ENCODE data around the gene RGS7.

RGS7 gene

DNA sequence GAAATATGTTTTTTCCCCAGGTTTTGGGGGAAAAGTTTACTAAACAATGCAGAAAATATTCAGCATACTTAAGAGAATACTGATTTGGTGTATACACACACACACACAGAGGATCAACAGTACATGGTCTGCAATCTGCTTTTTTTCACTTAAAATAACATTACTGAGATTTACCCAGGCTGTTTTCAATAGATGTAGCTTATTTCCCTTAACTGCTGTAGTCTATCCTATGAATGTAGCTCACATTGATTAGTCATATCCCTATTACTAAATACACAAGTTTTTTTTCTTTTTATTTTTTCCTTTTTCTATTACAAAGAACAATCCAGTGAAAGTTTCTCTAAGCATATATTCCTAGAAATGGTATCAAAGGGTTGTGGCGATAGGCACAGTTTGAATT is 478.4 kb downstream of the RGS7 start:
- H3K36me3 ChIP-seq: no peaks in the 10 kb centered on the region
- H3K27ac ChIP-seq: no peak overlapping the region
- no peaks in the 10 kb centered on the region for H4K20me1 ChIP-seq
- no peak overlapping the region for H3K4me3 ChIP-seq
- no peak overlapping the region for H3K4me2 ChIP-seq
- no peaks in the 10 kb centered on the region for H3K4me1 ChIP-seq
- no peak for TF ChIP-seq Cebpa-rat (IDR thresholded peaks at IDR 0.05)
- no peaks in the 10 kb centered on the region for H3K27me3 ChIP-seq
- H3K9ac ChIP-seq: no peak overlapping the region
- no peaks in the 10 kb centered on the region for H3K9me3 ChIP-seq

DNA sequence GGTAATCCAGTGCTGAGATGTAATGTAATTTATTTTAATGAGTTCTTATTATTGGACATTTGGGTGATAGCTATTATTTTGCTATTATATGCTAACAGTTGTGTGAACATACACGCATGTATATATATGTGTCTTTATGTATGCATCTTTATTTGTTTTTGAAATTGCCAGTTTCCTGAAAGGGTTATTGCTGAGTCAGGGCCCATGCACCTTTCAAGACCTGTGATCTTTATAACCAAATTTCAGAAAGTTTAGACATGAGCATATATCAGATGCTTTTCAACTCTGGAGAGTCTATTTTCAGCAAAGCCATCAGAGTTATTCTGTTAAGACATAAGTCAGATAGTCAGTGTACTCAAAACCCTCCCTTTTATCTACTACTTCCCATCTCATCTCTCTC is 479.4 kb downstream of the RGS7 start:
- no peaks in the 10 kb centered on the region for H3K27me3 ChIP-seq
- no peaks in the 10 kb centered on the region for H4K20me1 ChIP-seq
- no peak overlapping the region for H3K4me3 ChIP-seq
- no peak overlapping the region for H3K4me2 ChIP-seq
- no peak for TF ChIP-seq Cebpa-rat (IDR thresholded peaks at IDR 0.05)
- no peak overlapping the region for H3K9ac ChIP-seq
- H3K36me3 ChIP-seq: no peaks in the 10 kb centered on the region
- H3K4me1 ChIP-seq: no peaks in the 10 kb centered on the region
- no peaks in the 10 kb centered on the region for H3K9me3 ChIP-seq
- no peak overlapping the region for H3K27ac ChIP-seq

DNA sequence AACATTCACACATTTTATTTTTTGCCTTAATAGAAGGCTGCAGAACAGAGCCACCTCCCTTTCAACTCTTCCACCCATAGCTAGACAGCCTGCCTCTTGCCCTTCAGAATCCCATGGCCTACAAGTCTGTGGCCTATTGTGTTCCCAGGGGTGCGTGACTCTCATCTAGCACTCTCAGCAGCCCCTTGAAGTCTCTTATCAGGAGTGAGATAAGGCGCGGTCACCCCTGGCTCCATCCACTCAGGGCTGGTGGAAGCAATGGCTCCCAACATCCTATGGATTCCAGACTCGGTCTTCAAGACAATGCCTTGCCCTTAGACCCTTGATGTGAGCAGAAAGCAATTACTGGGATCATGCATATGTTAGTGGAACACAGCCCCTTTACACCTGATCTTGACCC is 480.9 kb downstream of the RGS7 start:
- no peaks in the 10 kb centered on the region for H3K36me3 ChIP-seq
- H3K4me3 ChIP-seq: no peak overlapping the region
- H3K27ac ChIP-seq: no peak overlapping the region
- H3K9ac ChIP-seq: no peak overlapping the region
- H3K27me3 ChIP-seq: no peaks in the 10 kb centered on the region
- H4K20me1 ChIP-seq: no peaks in the 10 kb centered on the region
- TF ChIP-seq Cebpa-rat (IDR thresholded peaks at IDR 0.05): no peak
- no peaks in the 10 kb centered on the region for H3K9me3 ChIP-seq
- H3K4me1 ChIP-seq: no peaks in the 10 kb centered on the region
- H3K4me2 ChIP-seq: no peak overlapping the region

DNA sequence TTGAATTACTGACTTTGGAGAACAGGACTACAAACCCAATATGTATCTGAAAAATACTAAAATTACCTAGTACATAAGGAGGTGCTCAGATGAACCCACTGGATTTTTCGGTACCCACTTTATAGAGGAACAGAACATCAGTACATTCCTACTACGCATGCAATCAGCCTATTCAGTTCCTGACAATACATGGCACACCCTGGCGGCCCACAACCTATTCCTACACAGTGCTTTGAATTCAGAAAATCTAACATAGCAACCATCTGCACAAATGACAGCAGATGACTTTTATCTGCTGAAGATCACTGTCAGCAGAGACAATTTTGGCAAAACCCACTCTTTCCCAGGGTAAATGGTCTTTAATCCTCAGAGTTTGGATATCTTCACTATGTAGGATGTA is 487.9 kb downstream of the RGS7 start:
- H4K20me1 ChIP-seq: no peaks in the 10 kb centered on the region
- no peaks in the 10 kb centered on the region for H3K9me3 ChIP-seq
- H3K4me1 ChIP-seq: no peaks in the 10 kb centered on the region
- H3K36me3 ChIP-seq: no peaks in the 10 kb centered on the region
- H3K4me3 ChIP-seq: no peak overlapping the region
- no peak overlapping the region for H3K4me2 ChIP-seq
- no peaks in the 10 kb centered on the region for H3K27me3 ChIP-seq
- no peak overlapping the region for H3K27ac ChIP-seq
- TF ChIP-seq Cebpa-rat (IDR thresholded peaks at IDR 0.05): no peak
- no peak overlapping the region for H3K9ac ChIP-seq

DNA sequence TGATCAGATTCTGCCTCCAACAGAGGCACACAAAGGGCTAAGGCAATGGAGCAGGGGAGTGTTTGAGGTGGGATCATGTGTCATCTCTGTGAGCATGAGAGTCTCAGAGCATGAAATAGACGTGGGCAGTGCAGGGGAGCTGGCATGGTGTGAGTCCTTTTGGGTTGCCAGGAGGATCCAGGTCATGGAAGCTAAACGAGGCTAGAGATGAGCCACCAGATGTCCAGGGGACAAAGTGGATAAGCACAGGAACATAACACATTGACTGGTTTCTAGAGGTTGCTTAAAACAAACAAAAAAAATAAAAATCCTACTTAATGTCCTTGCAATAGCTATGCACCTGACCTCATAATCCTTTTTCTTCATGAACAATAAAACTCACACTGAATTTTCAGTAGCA is 490.3 kb downstream of the RGS7 start:
- H3K36me3 ChIP-seq: no peaks in the 10 kb centered on the region
- H3K27me3 ChIP-seq: no peaks in the 10 kb centered on the region
- H3K4me1 ChIP-seq: no peaks in the 10 kb centered on the region
- no peaks in the 10 kb centered on the region for H3K9me3 ChIP-seq
- no peak for TF ChIP-seq Cebpa-rat (IDR thresholded peaks at IDR 0.05)
- no peak overlapping the region for H3K27ac ChIP-seq
- no peak overlapping the region for H3K9ac ChIP-seq
- H3K4me2 ChIP-seq: no peak overlapping the region
- H3K4me3 ChIP-seq: no peak overlapping the region
- H4K20me1 ChIP-seq: no peaks in the 10 kb centered on the region

DNA sequence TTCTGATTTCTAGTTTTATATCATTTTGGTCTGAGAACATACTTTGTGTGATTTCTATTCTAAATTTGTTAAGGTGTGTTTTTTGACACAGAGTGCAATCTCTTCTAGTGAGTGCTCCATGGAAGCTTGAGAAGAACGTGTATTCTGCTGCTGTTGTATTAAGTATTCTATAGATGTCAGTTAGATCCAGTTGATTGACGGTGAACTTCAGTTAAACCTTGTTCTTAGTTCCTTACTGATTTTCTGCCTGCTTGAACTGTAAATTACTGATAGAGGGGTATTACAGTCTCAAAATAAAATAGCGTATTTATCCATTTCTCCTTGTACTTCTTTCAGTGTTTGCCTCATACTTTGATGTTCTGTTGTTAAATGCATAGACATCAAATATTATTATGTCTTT is 497.0 kb downstream of the RGS7 start:
- Histone ChIP-seq H3K27ac (no peak overlapping the region), H3K4me3 (no peak overlapping the region)
- no peak for TF ChIP-seq Cebpa-rat (IDR thresholded peaks at IDR 0.05)

DNA sequence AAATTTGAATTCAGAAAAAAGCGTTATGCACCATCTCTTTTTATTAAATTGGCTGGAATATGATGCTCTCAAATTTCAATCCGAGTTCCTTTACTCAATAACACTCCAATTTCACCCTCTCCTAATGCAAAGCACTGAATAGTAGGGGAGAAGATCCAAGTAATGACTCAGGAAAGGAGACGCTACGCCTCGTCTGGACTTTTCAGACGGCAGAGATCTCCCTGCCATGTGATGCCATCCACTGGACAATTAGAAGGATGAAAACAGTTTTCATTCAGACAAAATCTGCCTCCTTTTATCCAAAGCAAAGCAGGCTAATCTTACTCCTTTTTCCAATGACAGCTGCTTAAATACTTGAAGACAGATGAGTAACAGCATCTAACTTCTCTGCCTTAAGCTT is 502.6 kb downstream of the RGS7 start:
- no peak overlapping the region for H3K9ac ChIP-seq
- no peaks in the 10 kb centered on the region for H4K20me1 ChIP-seq
- no peak overlapping the region for H3K4me2 ChIP-seq
- no peak overlapping the region for H3K27ac ChIP-seq
- no peaks in the 10 kb centered on the region for H3K27me3 ChIP-seq
- H3K4me1 ChIP-seq: no peaks in the 10 kb centered on the region
- no peaks in the 10 kb centered on the region for H3K36me3 ChIP-seq
- H3K9me3 ChIP-seq: peaks cover 8% of the 10 kb centered on the region; the same call in 1 of the 2 replicates
- no peak overlapping the region for H3K4me3 ChIP-seq
- no peak for TF ChIP-seq Cebpa-rat (IDR thresholded peaks at IDR 0.05)

More for the DNA sequence above, 497.0 kb downstream of the RGS7 start:
- Histone ChIP-seq H4K20me1 (no peaks in the 10 kb centered on the region), H3K4me1 (no peaks in the 10 kb centered on the region), H3K4me2 (no peak overlapping the region), H3K9ac (no peak overlapping the region), H3K9me3 (no peaks in the 10 kb centered on the region), H3K27me3 (no peaks in the 10 kb centered on the region), H3K36me3 (no peaks in the 10 kb centered on the region)

DNA sequence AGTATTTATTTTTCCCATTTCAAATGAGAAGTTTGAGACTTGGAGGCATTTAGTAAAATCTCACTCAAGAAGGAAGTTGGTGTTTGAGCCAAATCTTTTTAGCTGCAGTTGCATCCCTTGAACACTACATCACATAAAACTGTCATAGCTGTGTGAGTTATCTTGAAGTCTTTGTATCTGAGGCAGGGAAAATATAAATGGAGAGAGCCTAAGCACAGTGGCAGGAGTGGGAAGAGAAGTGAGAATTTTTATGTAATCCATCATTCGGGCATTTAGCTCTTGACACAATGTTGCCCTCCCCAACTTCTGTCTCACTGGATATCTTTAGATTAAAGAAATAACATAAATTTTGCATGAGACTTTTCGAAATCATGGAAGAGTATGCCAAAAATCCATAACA is 509.7 kb downstream of the RGS7 start:
- Histone ChIP-seq H4K20me1 (no peaks in the 10 kb centered on the region), H3K27me3 (no peaks in the 10 kb centered on the region)

DNA sequence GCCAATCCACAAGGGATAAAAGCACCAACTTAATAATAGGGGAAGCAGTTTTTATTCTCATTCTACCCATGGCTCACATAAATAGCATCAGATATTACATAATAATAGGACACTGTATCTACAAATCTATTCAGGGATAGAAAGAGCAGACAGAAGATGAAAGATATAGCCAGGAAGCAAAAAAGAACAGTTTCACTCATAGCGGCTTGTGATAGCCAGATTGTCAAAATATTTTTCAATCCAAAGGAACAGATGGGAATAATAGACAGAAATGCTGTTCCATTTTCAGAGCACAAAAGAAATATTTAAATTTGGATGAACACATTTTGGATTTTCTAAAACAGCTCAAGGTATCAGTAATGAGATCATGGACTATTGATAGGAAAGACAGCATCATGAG is 512.5 kb downstream of the RGS7 start:
- no peak for TF ChIP-seq Cebpa-rat (IDR thresholded peaks at IDR 0.05)
- H3K4me1 ChIP-seq: no peaks in the 10 kb centered on the region
- no peak overlapping the region for H3K4me2 ChIP-seq

More for the DNA sequence above, 509.7 kb downstream of the RGS7 start:
- Histone ChIP-seq H3K4me3 (no peak overlapping the region), H3K9me3 (peaks cover 8% of the 10 kb centered on the region; the same call in 1 of the 2 replicates), H3K36me3 (no peaks in the 10 kb centered on the region), H3K4me1 (no peaks in the 10 kb centered on the region), H3K27ac (no peak overlapping the region), H3K4me2 (no peak overlapping the region), H3K9ac (no peak overlapping the region)
- TF ChIP-seq Cebpa-rat (IDR thresholded peaks at IDR 0.05): no peak

DNA sequence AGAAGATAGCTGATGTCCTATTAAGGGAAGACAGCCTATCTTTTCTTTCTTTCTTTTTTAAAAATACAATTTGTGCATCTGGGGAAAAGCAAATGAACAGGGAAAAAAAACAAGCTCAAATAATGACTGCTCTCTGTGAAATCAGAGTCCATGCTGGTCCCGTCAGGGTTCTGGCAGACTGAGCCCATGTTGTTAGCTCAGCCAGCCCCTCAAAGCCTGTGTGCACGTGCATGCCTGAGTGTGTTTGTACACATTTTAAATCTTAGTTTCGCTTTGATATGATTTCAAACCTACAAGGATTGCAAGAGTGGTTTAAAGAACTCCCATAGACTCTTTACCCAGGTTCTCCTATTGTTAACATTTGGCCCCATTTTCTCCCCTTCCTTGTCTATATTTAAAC is 513.2 kb downstream of the RGS7 start:
- Histone ChIP-seq H3K4me2 (no peak overlapping the region), H3K9ac (no peak overlapping the region)

More for the DNA sequence above, 512.5 kb downstream of the RGS7 start:
- no peaks in the 10 kb centered on the region for H3K9me3 ChIP-seq
- no peaks in the 10 kb centered on the region for H3K27me3 ChIP-seq
- no peak overlapping the region for H3K4me3 ChIP-seq
- no peaks in the 10 kb centered on the region for H3K36me3 ChIP-seq
- no peaks in the 10 kb centered on the region for H4K20me1 ChIP-seq
- H3K9ac ChIP-seq: no peak overlapping the region
- no peak overlapping the region for H3K27ac ChIP-seq

DNA sequence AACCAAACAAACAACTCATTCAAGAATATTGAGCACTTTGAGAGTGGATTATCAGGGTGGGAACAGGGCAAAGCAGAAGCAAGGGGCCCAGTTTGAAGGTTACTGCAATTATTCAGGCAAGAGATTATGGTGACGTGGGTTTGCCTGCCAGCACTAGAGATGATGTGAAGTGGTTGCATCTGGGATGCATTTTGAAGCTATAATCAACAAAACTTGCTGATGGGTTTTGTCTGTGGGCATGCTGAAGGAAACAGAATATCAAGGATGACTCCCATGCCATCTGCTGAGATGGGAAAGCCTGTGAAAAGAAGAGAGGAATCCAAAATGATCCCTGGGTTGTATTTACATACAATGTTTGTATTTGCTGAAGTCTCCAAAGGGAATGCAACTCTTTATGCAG is 520.7 kb downstream of the RGS7 start:
- no peaks in the 10 kb centered on the region for H3K4me1 ChIP-seq
- no peak overlapping the region for H3K27ac ChIP-seq
- H3K36me3 ChIP-seq: no peaks in the 10 kb centered on the region
- H3K4me3 ChIP-seq: no peak overlapping the region
- H3K9ac ChIP-seq: no peak overlapping the region
- no peaks in the 10 kb centered on the region for H3K9me3 ChIP-seq
- H4K20me1 ChIP-seq: no peaks in the 10 kb centered on the region
- no peak overlapping the region for H3K4me2 ChIP-seq
- no peaks in the 10 kb centered on the region for H3K27me3 ChIP-seq
- no peak for TF ChIP-seq Cebpa-rat (IDR thresholded peaks at IDR 0.05)

More for the DNA sequence above, 513.2 kb downstream of the RGS7 start:
- Histone ChIP-seq H3K27ac (no peak overlapping the region), H3K4me1 (no peaks in the 10 kb centered on the region), H3K4me3 (no peak overlapping the region), H3K36me3 (no peaks in the 10 kb centered on the region), H3K9me3 (no peaks in the 10 kb centered on the region), H4K20me1 (no peaks in the 10 kb centered on the region), H3K27me3 (no peaks in the 10 kb centered on the region)
- no peak for TF ChIP-seq Cebpa-rat (IDR thresholded peaks at IDR 0.05)
